HG02763 (cell line): ENCODE data around the gene TSGA10IP.

Experiments
- ATAC-seq: cut with Tn5 transposase; IDR thresholded peaks from one replicate; pipeline ENCODE4 v1.9.1; 2021; ENCODE audit warnings: mild to moderate bottlenecking, moderate library complexity; ENCODE audit not compliant: unreplicated experiment

The TSGA10IP gene

GRCh38 chr11:65945430-65945911 lies at the start of gene TSGA10IP:
Gene TSGA10IP, plus strand, starts transcription at chr11:65945480. Its CDS starts 196 bp downstream, at chr11:65945676.
- ATAC-seq: no peak

GRCh38 chr11:65895482-65895981 lies 49.7 kb upstream of the TSGA10IP start:
- no peak for ATAC-seq

- no peak for ATAC-seq
Observed at GRCh38 chr11:65896034-65896999, 49.0 kb upstream of the TSGA10IP start.

GRCh38 chr11:65897020-65897471 lies 48.2 kb upstream of the TSGA10IP start:
- no peak for ATAC-seq

- ATAC-seq: no peak
Observed at GRCh38 chr11:65898656-65899355, 46.5 kb upstream of the TSGA10IP start.

- no peak for ATAC-seq
Observed at GRCh38 chr11:65899356-65900124, 45.7 kb upstream of the TSGA10IP start.

- peak; percentile 79 for ATAC-seq
Observed at GRCh38 chr11:65900125-65900898, 45.0 kb upstream of the TSGA10IP start, which contains the start of gene FOSL1. Gene FOSL1, minus strand, starts transcription at chr11:65900388. Its CDS starts 49 bp downstream, at chr11:65900339.

- ATAC-seq: no peak
Observed at GRCh38 chr11:65900899-65901180, 44.4 kb upstream of the TSGA10IP start.

- no peak for ATAC-seq
Observed at GRCh38 chr11:65903068-65903481, 42.2 kb upstream of the TSGA10IP start.

- no peak for ATAC-seq
Observed at GRCh38 chr11:65903715-65904114, 41.6 kb upstream of the TSGA10IP start.

- no peak for ATAC-seq
Observed at GRCh38 chr11:65906602-65907001, 38.7 kb upstream of the TSGA10IP start.

- no peak for ATAC-seq
Observed at GRCh38 chr11:65907878-65908277, 37.4 kb upstream of the TSGA10IP start.

GRCh38 chr11:65911682-65912568 lies 33.4 kb upstream of the TSGA10IP start:
- no peak for ATAC-seq

- no peak for ATAC-seq
Observed at GRCh38 chr11:65912845-65913244, 32.4 kb upstream of the TSGA10IP start.

GRCh38 chr11:65915101-65915820 lies 30.0 kb upstream of the TSGA10IP start:
- ATAC-seq: no peak

- ATAC-seq: no peak
Observed at GRCh38 chr11:65915821-65916251, 29.4 kb upstream of the TSGA10IP start.

- ATAC-seq: no peak
Observed at GRCh38 chr11:65916391-65916790, 28.9 kb upstream of the TSGA10IP start.

- ATAC-seq: no peak
Observed at GRCh38 chr11:65917077-65917433, 28.2 kb upstream of the TSGA10IP start.
